GM06990 (cell line): Measurements from ENCODE around the gene CBR4.

ENCODE experiments used
- DNase-seq: peaks from one replicate; pipeline ENCODE4 v3.0.0-alpha.2; 2011; ENCODE audit not compliant: insufficient read length; ENCODE audit errors: extremely low read depth
- H3K27me3 ChIP-seq: replicated peaks from 2 replicates; pipeline ENCODE4 v1.6.0; 2011; ENCODE audit warnings: low read length; ENCODE audit not compliant: control insufficient read depth, insufficient read depth
- H3K36me3 ChIP-seq: 2 replicates; pipeline ENCODE4 v1.5.1; 2011; ENCODE audit warnings: low read length; ENCODE audit not compliant: control insufficient read depth, insufficient read depth
- H3K4me3 ChIP-seq: replicated peaks from 2 replicates; pipeline ENCODE4 v1.5.1; 2011; ENCODE audit warnings: low read depth, mild to moderate bottlenecking, control low read depth, low read length
- TF ChIP-seq, protein P1 (sequence below): IDR thresholded peaks from 2 replicates; pipeline ENCODE4 v1.5.1; 2011; ENCODE audit warnings: low read length, control low read depth, mild to moderate bottlenecking, inconsistent platforms; ENCODE audit not compliant: insufficient read depth, poor library complexity, severe bottlenecking

CBR4 gene

DNA sequence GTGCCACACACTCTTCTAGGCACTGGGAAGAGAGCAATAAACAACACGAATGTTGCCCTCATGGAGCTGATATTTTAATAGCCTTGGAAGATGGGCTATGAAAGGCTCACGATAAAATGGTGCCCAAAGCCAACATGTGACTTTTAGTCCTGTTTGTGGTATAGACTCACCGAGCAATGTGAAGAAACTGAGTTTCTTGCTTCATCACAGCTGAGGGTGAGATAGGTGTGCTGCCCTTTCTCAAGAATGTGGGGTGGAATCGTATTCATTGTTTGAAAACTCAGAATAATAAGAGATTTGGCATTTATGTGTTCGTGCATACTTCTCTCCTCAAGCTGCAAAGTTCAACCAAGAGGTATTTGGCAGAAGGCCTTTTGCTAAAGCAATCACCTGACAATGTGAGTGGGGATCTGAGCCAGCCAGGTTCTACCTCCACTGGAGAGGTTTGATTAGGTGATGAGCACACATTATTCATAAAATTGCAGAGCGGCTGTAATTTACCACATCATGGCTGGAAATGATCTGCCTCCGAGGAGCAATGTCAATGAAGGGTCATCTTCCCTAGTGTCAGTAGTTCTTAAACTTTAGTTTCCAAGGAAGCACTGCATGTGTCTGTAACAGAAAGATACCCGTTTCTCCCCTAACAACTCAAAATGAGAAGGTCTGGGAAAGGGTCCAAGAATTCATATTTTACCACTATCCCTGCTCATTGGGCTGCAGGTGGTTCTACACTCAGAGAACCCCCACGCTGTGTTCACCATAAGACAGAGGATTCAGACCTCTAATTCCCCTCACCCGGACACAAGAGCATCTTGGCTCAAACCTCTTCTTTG lies 41.9 kb upstream of the CBR4 start:
- DNase-seq = no peak
- TF ChIP-seq, protein P1, sequence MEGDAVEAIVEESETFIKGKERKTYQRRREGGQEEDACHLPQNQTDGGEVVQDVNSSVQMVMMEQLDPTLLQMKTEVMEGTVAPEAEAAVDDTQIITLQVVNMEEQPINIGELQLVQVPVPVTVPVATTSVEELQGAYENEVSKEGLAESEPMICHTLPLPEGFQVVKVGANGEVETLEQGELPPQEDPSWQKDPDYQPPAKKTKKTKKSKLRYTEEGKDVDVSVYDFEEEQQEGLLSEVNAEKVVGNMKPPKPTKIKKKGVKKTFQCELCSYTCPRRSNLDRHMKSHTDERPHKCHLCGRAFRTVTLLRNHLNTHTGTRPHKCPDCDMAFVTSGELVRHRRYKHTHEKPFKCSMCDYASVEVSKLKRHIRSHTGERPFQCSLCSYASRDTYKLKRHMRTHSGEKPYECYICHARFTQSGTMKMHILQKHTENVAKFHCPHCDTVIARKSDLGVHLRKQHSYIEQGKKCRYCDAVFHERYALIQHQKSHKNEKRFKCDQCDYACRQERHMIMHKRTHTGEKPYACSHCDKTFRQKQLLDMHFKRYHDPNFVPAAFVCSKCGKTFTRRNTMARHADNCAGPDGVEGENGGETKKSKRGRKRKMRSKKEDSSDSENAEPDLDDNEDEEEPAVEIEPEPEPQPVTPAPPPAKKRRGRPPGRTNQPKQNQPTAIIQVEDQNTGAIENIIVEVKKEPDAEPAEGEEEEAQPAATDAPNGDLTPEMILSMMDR = no peak
- no peaks in the 10 kb centered on the region for H3K36me3 ChIP-seq
- H3K4me3 ChIP-seq = no peak overlapping the region
- H3K27me3 ChIP-seq = no peaks in the 10 kb centered on the region

DNA sequence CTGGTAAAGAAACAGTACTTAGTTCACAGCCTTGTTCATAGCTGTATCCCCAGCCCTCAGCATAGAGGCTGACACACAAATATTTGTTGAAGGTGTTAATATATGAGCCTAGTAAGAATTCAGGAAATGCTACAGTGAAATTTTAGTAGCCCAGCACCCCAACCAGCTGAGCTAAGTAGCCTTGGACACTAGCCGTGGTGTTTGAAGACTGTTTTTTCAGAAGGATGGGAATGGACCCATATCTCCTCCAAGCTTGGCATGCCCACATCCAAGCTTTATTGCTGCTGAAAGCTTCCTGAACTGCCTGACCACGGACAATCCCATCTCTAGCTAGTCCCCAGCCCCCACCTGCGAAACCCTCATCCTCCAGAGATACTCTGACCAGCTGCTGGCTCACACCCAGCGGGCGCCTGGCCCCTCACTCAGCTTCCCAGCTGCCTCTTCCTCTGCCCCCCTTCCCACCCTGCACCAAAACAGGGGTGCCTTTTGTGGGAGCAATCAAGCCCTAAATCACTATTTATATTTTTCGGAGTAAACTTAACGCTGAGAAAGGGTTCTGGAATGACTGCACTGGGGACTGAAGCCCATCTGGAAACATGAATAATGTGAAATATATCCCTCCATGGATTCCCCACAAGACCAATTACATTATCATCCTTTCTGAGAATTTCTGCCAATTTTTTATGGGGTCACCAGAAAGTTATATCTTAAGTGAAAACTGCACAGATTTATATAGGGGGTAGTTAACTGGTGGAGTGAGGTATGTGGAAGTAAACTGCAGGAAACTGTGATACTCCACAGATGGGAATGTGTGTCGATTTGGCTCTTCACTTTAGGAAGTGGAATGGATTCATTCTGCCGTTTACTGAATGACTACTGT lies 41.1 kb upstream of the CBR4 start:
- no peak overlapping the region for H3K4me3 ChIP-seq
- TF ChIP-seq, protein P1 = no peak
- no peak for DNase-seq
- no peaks in the 10 kb centered on the region for H3K36me3 ChIP-seq
- H3K27me3 ChIP-seq = no peaks in the 10 kb centered on the region

DNA sequence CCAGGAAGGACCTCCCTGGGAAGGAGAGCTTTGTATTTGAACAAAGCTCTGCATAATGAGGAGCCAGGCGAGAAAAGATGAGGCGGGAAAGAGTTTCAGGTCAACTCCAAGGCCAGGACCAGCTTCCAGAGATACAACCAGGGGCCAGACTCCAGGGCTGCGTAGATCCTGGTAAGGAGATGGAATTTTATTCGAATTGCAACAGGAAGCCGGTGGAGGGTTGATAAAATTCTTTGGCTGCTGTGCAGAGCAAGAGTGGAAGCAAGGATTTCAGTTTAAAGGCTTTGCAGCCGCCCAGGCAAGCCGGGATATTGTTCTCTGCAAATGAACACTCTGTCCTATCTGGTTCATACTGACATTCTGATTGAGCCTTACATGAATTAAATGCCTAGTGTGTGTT lies 40.2 kb upstream of the CBR4 start:
- TF ChIP-seq, protein P1 = no peak
- no peaks in the 10 kb centered on the region for H3K36me3 ChIP-seq
- DNase-seq = no peak
- no peaks in the 10 kb centered on the region for H3K27me3 ChIP-seq
- H3K4me3 ChIP-seq = no peak overlapping the region

DNA sequence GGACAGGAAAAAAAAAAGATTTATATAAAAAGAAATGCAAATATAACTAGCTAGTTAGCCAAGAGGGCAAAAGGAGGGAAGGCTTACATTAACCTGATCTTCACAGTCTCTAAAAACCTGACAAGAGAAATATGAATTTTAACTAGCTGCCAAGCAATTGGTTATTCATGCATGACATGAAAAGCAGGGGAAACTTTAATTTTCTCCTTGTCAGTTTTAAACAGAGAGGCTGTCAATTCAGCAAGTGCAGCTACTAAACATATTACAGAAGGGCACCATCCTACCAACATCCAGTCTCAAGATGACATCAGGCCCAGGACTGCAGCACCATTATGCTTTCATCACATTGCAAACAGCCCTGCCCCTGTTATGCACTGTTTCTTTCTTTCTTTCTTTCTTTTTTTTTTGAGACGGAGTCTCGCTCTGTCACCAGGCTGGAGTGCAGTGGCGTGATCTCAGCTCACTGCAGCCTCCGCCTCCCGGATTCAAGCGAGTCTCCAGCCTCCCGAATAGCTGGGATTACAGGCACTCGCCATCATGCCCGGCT lies 38.9 kb upstream of the CBR4 start:
- no peaks in the 10 kb centered on the region for H3K36me3 ChIP-seq
- no peak for DNase-seq
- H3K4me3 ChIP-seq = no peak overlapping the region
- no peaks in the 10 kb centered on the region for H3K27me3 ChIP-seq
- TF ChIP-seq, protein P1 = no peak

DNA sequence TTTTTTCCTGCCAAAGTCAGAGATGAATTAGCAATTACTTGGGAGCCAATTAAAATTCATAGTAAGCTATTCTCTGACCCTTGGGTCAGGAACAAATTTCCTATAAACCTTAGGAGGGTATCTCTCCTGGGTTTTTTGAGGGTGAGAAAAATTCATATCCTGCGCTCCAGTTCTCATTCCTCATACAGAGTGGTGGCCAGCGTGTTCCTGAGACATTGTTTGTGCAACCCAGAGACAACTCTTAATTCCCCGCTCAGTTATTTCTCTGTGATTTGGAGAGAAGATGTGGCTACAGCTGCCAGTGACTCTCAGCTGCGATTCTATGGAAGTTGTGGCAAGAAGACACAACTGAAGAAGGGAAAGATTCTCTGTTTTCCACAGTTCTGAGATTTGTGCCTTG lies 37.9 kb upstream of the CBR4 start:
- no peak for DNase-seq
- Histone ChIP-seq H3K27me3 (no peaks in the 10 kb centered on the region), H3K4me3 (no peak overlapping the region), H3K36me3 (no peaks in the 10 kb centered on the region)
- TF ChIP-seq, protein P1 = no peak
